GM23338 (cell line): ENCODE measurements around the gene MYLK. TPM values are rescaled to one million over a fixed set of nuclear protein-coding genes. Genes with fewer than 3 reads are reported as not detected.

Experiments used
- ATAC-seq: fragments of 200-7000 bp; cut with Tn5 transposase; 3 replicates; pipeline ENCODE4 v1.9.1; 2020
- DNase-seq: peaks from one replicate; pipeline ENCODE4 v3.0.0-alpha.2; 2015; ENCODE audit warnings: low spot score
- H2AFZ ChIP-seq: fragments of 200-600 bp; sonication (generic); 2 replicates; pipeline ENCODE4 v1.8.0; 2016; ENCODE audit warnings: antibody characterized with exemption, mild to moderate bottlenecking, moderate library complexity
- H3F3A ChIP-seq: fragments of 200-600 bp; sonication (generic); replicated peaks from 2 replicates; pipeline ENCODE4 v1.8.0; 2017; ENCODE audit warnings: antibody characterized with exemption, mixed run types, low read depth
- H3K27ac ChIP-seq: fragments of 200-600 bp; sonication (generic); 2 replicates; pipeline ENCODE4 v1.6.1; 2016; ENCODE audit warnings: low read depth
- H3K27me3 ChIP-seq: fragments of 200-600 bp; sonication (generic); 2 replicates; pipeline ENCODE4 v1.8.0; 2016; ENCODE audit warnings: mild to moderate bottlenecking, mixed run types, moderate library complexity; ENCODE audit not compliant: insufficient read depth
- H3K36me3 ChIP-seq: fragments of 200-600 bp; sonication (generic); 2 replicates; pipeline ENCODE4 v1.8.0; 2016; ENCODE audit warnings: mild to moderate bottlenecking; ENCODE audit not compliant: insufficient read depth
- H3K4me1 ChIP-seq: fragments of 200-600 bp; sonication (generic); 2 replicates; pipeline ENCODE4 v1.8.0; 2016; ENCODE audit warnings: mild to moderate bottlenecking, moderate library complexity; ENCODE audit not compliant: insufficient read depth
- H3K4me2 ChIP-seq: fragments of 200-600 bp; sonication (generic); 2 replicates; pipeline ENCODE4 v1.7.1; 2017; ENCODE audit warnings: mixed run types
- H3K4me3 ChIP-seq: fragments of 200-600 bp; sonication (generic); 2 replicates; pipeline ENCODE4 v1.6.1; 2016; ENCODE audit warnings: mixed run types
- H3K79me2 ChIP-seq: fragments of 200-600 bp; sonication (generic); replicated peaks from 2 replicates; pipeline ENCODE4 v1.8.0; 2017; ENCODE audit warnings: mild to moderate bottlenecking; ENCODE audit not compliant: insufficient read depth
- H3K9me2 ChIP-seq: fragments of 200-600 bp; sonication (generic); 2 replicates; pipeline ENCODE4 v1.8.0; 2017; ENCODE audit not compliant: insufficient read depth
- H4K20me1 ChIP-seq: fragments of 200-600 bp; sonication (generic); replicated peaks from 2 replicates; pipeline ENCODE4 v1.8.0; 2017; ENCODE audit warnings: mild to moderate bottlenecking; ENCODE audit not compliant: insufficient read depth
- H3K27ac Mint-ChIP-seq: 2 replicates; pipeline ENCODE4 v1.8.0; 2020; ENCODE audit warnings: inconsistent platforms, mild to moderate bottlenecking, moderate library complexity, mixed read lengths
- H3K27me3 Mint-ChIP-seq: 3 replicates; pipeline ENCODE4 v1.8.0; 2022; ENCODE audit warnings: low read depth, mild to moderate bottlenecking, moderate library complexity, mixed read lengths, inconsistent platforms; ENCODE audit not compliant: insufficient read depth, poor library complexity
- H3K36me3 Mint-ChIP-seq: 3 replicates; pipeline ENCODE4 v1.8.0; 2021; ENCODE audit warnings: low read depth, mild to moderate bottlenecking, inconsistent platforms, moderate library complexity, mixed read lengths
- H3K4me1 Mint-ChIP-seq: 3 replicates; pipeline ENCODE4 v1.8.0; 2020; ENCODE audit warnings: mild to moderate bottlenecking, inconsistent platforms, mixed read lengths
- H3K4me3 Mint-ChIP-seq: 3 replicates; pipeline ENCODE4 v1.8.0; 2021; ENCODE audit warnings: moderate library complexity, mild to moderate bottlenecking, inconsistent platforms, mixed read lengths
- H3K9me3 Mint-ChIP-seq: 3 replicates; pipeline ENCODE4 v1.8.0; 2020; ENCODE audit warnings: moderate library complexity, mild to moderate bottlenecking, inconsistent platforms, mixed read lengths
- EZH2 ChIP-seq: fragments of 200-600 bp; sonication (generic); IDR thresholded peaks from one replicate; pipeline ENCODE4 v1.8.0; 2017; ENCODE audit warnings: antibody characterized with exemption, mild to moderate bottlenecking, low read depth; ENCODE audit not compliant: unreplicated experiment
- EZH2phosphoT487 ChIP-seq: fragments of 200-600 bp; sonication (generic); IDR thresholded peaks from one replicate; pipeline ENCODE4 v1.8.1; 2018; ENCODE audit warnings: antibody characterized with exemption; ENCODE audit not compliant: unreplicated experiment
- JUNB ChIP-seq: IDR thresholded peaks from one replicate; pipeline ENCODE4 v1.6.1; 2016; ENCODE audit warnings: antibody characterized with exemption; ENCODE audit not compliant: unreplicated experiment
- NANOG ChIP-seq: IDR thresholded peaks from 2 replicates; pipeline ENCODE4 v1.6.1; 2016; ENCODE audit warnings: antibody characterized with exemption, borderline replicate concordance
- POLR2AphosphoS5 ChIP-seq: IDR thresholded peaks from 2 replicates; pipeline ENCODE4 v1.6.1; 2016; ENCODE audit warnings: antibody characterized with exemption, low read depth
- STAT1 ChIP-seq: IDR thresholded peaks from one replicate; pipeline ENCODE4 v1.6.1; 2016; ENCODE audit warnings: antibody characterized with exemption; ENCODE audit not compliant: unreplicated experiment
- ZNF114 ChIP-seq: fragments of 250-450 bp; sonication (Bioruptor Pico); IDR thresholded peaks from 2 replicates; pipeline ENCODE4 v1.5.0; 2020; ENCODE audit warnings: mild to moderate bottlenecking, moderate library complexity
- ZNF331 ChIP-seq: fragments of 250-450 bp; sonication (Bioruptor Pico); IDR thresholded peaks from 2 replicates; pipeline ENCODE4 v1.5.0; 2020; ENCODE audit warnings: low read depth, mild to moderate bottlenecking, moderate library complexity
- polyA plus RNA-seq: library from polyadenylated mRNA; unstranded; fragments of >200 nt; fragmentation: Nextera tagmentation; extraction: Ambion mirVana; gene quantifications from 2 replicates; pipeline ENCODE4 v1.2.1, GENCODE V29; 2016
- total RNA-seq: library from RNA; depleted of rRNA; stranded (reverse); fragments of >200 nt; shearing (Covaris generic); gene quantifications from 2 replicates; pipeline ENCODE4 v1.2.3, GENCODE V29; 2014
- TF ChIP-seq, protein P1 (sequence below): fragments of 250-450 bp; sonication (Bioruptor Pico); IDR thresholded peaks from 2 replicates; pipeline ENCODE4 v1.5.0; 2020; ENCODE audit warnings: mild to moderate bottlenecking, moderate library complexity
- TF ChIP-seq, protein P2 (sequence below): IDR thresholded peaks from one replicate; pipeline ENCODE4 v1.6.1; 2018; ENCODE audit warnings: antibody characterized with exemption; ENCODE audit not compliant: unreplicated experiment
- TF ChIP-seq, protein P3 (sequence below): IDR thresholded peaks from 2 replicates; pipeline ENCODE4 v1.6.1; 2016; ENCODE audit warnings: antibody characterized with exemption
- TF ChIP-seq, protein P4 (sequence below), 2 experiments: fragments of 200-600 bp in 1 of 2; sonication (generic) in 1 of 2; conservative IDR thresholded peaks; 2 replicates each; pipeline versions ENCODE4 v1.5.1 to v1.6.1; 2016 to 2017; ENCODE audit warnings: antibody characterized with exemption in 2 of 2, low read depth in 2 of 2, mild to moderate bottlenecking in 2 of 2, moderate library complexity in 1 of 2

Gene MYLK
- total and polyA plus RNA-seq, 2 experiments from 2014 or later = 11.5 to 17.9 TPM

DNA sequence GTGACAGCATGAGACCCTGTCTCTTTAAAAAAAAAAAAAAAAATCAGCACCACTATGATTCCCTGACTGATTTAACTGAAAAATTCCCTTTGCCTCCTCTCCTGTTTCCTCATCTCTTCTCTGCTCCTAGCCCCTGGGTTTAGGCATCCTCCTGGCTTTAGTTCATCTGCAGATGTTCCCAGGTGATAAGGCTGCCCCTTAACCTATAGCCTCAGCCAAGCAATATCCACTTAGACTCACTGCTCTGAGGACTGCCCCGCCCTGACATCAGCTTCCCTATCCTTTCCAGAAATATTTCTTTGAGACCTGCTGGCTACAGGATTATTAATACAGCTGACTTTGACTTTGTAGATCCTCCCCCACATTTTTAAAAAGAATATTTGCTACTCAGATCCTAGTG lies 259.8 kb downstream of the MYLK start:
- H3K4me1 Mint-ChIP-seq = peaks cover 23% of the 10 kb centered on the region
- no peaks in the 10 kb centered on the region for H3K9me2 ChIP-seq
- H3K4me2 ChIP-seq = no peak overlapping the region
- H3K27ac ChIP-seq = no peak overlapping the region
- H3K79me2 ChIP-seq = no peaks in the 10 kb centered on the region
- H3K4me3 Mint-ChIP-seq = no peak overlapping the region
- no peaks in the 10 kb centered on the region; the same call in 2 of the 3 replicates for H3K9me3 Mint-ChIP-seq
- no peak overlapping the region for H3K4me3 ChIP-seq
- H3F3A ChIP-seq = no peaks in the 10 kb centered on the region
- peaks cover 3% of the 10 kb centered on the region; the same call in 2 of the 3 replicates for H3K36me3 Mint-ChIP-seq
- no peak overlapping the region for H2AFZ ChIP-seq
- H4K20me1 ChIP-seq = no peaks in the 10 kb centered on the region
- TF ChIP-seq, protein P1, sequence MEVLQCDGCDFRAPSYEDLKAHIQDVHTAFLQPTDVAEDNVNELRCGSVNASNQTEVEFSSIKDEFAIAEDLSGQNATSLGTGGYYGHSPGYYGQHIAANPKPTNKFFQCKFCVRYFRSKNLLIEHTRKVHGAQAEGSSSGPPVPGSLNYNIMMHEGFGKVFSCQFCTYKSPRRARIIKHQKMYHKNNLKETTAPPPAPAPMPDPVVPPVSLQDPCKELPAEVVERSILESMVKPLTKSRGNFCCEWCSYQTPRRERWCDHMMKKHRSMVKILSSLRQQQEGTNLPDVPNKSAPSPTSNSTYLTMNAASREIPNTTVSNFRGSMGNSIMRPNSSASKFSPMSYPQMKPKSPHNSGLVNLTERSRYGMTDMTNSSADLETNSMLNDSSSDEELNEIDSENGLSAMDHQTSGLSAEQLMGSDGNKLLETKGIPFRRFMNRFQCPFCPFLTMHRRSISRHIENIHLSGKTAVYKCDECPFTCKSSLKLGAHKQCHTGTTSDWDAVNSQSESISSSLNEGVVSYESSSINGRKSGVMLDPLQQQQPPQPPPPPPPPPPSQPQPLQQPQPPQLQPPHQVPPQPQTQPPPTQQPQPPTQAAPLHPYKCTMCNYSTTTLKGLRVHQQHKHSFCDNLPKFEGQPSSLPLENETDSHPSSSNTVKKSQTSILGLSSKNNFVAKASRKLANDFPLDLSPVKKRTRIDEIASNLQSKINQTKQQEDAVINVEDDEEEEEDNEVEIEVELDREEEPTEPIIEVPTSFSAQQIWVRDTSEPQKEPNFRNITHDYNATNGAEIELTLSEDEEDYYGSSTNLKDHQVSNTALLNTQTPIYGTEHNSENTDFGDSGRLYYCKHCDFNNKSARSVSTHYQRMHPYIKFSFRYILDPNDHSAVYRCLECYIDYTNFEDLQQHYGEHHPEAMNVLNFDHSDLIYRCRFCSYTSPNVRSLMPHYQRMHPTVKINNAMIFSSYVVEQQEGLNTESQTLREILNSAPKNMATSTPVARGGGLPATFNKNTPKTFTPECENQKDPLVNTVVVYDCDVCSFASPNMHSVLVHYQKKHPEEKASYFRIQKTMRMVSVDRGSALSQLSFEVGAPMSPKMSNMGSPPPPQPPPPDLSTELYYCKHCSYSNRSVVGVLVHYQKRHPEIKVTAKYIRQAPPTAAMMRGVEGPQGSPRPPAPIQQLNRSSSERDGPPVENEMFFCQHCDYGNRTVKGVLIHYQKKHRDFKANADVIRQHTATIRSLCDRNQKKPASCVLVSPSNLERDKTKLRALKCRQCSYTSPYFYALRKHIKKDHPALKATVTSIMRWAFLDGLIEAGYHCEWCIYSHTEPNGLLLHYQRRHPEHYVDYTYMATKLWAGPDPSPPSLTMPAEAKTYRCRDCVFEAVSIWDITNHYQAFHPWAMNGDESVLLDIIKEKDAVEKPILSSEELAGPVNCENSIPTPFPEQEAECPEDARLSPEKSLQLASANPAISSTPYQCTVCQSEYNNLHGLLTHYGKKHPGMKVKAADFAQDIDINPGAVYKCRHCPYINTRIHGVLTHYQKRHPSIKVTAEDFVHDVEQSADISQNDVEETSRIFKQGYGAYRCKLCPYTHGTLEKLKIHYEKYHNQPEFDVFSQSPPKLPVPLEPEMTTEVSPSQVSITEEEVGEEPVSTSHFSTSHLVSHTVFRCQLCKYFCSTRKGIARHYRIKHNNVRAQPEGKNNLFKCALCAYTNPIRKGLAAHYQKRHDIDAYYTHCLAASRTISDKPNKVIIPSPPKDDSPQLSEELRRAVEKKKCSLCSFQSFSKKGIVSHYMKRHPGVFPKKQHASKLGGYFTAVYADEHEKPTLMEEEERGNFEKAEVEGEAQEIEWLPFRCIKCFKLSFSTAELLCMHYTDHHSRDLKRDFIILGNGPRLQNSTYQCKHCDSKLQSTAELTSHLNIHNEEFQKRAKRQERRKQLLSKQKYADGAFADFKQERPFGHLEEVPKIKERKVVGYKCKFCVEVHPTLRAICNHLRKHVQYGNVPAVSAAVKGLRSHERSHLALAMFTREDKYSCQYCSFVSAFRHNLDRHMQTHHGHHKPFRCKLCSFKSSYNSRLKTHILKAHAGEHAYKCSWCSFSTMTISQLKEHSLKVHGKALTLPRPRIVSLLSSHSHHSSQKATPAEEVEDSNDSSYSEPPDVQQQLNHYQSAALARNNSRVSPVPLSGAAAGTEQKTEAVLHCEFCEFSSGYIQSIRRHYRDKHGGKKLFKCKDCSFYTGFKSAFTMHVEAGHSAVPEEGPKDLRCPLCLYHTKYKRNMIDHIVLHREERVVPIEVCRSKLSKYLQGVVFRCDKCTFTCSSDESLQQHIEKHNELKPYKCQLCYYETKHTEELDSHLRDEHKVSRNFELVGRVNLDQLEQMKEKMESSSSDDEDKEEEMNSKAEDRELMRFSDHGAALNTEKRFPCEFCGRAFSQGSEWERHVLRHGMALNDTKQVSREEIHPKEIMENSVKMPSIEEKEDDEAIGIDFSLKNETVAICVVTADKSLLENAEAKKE (CRISPR knock-in tag) = no peak
- no peak for TF ChIP-seq EZH2
- TF ChIP-seq EZH2phosphoT487 = no peak
- TF ChIP-seq, protein P2, sequence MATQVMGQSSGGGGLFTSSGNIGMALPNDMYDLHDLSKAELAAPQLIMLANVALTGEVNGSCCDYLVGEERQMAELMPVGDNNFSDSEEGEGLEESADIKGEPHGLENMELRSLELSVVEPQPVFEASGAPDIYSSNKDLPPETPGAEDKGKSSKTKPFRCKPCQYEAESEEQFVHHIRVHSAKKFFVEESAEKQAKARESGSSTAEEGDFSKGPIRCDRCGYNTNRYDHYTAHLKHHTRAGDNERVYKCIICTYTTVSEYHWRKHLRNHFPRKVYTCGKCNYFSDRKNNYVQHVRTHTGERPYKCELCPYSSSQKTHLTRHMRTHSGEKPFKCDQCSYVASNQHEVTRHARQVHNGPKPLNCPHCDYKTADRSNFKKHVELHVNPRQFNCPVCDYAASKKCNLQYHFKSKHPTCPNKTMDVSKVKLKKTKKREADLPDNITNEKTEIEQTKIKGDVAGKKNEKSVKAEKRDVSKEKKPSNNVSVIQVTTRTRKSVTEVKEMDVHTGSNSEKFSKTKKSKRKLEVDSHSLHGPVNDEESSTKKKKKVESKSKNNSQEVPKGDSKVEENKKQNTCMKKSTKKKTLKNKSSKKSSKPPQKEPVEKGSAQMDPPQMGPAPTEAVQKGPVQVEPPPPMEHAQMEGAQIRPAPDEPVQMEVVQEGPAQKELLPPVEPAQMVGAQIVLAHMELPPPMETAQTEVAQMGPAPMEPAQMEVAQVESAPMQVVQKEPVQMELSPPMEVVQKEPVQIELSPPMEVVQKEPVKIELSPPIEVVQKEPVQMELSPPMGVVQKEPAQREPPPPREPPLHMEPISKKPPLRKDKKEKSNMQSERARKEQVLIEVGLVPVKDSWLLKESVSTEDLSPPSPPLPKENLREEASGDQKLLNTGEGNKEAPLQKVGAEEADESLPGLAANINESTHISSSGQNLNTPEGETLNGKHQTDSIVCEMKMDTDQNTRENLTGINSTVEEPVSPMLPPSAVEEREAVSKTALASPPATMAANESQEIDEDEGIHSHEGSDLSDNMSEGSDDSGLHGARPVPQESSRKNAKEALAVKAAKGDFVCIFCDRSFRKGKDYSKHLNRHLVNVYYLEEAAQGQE = no peak
- TF ChIP-seq NANOG = no peak
- no peak for TF ChIP-seq ZNF114
- TF ChIP-seq, protein P3, sequence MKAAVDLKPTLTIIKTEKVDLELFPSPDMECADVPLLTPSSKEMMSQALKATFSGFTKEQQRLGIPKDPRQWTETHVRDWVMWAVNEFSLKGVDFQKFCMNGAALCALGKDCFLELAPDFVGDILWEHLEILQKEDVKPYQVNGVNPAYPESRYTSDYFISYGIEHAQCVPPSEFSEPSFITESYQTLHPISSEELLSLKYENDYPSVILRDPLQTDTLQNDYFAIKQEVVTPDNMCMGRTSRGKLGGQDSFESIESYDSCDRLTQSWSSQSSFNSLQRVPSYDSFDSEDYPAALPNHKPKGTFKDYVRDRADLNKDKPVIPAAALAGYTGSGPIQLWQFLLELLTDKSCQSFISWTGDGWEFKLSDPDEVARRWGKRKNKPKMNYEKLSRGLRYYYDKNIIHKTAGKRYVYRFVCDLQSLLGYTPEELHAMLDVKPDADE = no peak
- no peak for TF ChIP-seq ZNF331 (CRISPR knock-in tag)
- no peak for TF ChIP-seq STAT1
- TF ChIP-seq, protein P4, sequence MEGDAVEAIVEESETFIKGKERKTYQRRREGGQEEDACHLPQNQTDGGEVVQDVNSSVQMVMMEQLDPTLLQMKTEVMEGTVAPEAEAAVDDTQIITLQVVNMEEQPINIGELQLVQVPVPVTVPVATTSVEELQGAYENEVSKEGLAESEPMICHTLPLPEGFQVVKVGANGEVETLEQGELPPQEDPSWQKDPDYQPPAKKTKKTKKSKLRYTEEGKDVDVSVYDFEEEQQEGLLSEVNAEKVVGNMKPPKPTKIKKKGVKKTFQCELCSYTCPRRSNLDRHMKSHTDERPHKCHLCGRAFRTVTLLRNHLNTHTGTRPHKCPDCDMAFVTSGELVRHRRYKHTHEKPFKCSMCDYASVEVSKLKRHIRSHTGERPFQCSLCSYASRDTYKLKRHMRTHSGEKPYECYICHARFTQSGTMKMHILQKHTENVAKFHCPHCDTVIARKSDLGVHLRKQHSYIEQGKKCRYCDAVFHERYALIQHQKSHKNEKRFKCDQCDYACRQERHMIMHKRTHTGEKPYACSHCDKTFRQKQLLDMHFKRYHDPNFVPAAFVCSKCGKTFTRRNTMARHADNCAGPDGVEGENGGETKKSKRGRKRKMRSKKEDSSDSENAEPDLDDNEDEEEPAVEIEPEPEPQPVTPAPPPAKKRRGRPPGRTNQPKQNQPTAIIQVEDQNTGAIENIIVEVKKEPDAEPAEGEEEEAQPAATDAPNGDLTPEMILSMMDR (conservative IDR thresholded peaks at IDR 0.05; ENCODE audit: low read depth in 2 of 2) = no peak
- no peak for TF ChIP-seq JUNB
- TF ChIP-seq POLR2AphosphoS5 = no peak
- H3K27ac Mint-ChIP-seq = no peak overlapping the region; the same call in 1 of the 2 replicates
- ATAC-seq (no peak), DNase-seq (no peak)
- H3K36me3 ChIP-seq = no peaks in the 10 kb centered on the region
- peaks cover 6% of the 10 kb centered on the region for H3K27me3 Mint-ChIP-seq
- H3K27me3 ChIP-seq = no peaks in the 10 kb centered on the region
- peaks cover 9% of the 10 kb centered on the region; the same call in 1 of the 2 replicates for H3K4me1 ChIP-seq
